ENCODE data around the gene PHOX2A.

GRCh38 chr11:72223615-72224563 lies 20.1 kb downstream of the PHOX2A start:
- TF ChIP-seq, protein P1, sequence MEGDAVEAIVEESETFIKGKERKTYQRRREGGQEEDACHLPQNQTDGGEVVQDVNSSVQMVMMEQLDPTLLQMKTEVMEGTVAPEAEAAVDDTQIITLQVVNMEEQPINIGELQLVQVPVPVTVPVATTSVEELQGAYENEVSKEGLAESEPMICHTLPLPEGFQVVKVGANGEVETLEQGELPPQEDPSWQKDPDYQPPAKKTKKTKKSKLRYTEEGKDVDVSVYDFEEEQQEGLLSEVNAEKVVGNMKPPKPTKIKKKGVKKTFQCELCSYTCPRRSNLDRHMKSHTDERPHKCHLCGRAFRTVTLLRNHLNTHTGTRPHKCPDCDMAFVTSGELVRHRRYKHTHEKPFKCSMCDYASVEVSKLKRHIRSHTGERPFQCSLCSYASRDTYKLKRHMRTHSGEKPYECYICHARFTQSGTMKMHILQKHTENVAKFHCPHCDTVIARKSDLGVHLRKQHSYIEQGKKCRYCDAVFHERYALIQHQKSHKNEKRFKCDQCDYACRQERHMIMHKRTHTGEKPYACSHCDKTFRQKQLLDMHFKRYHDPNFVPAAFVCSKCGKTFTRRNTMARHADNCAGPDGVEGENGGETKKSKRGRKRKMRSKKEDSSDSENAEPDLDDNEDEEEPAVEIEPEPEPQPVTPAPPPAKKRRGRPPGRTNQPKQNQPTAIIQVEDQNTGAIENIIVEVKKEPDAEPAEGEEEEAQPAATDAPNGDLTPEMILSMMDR (conservative IDR thresholded peaks at IDR 0.05; ENCODE audit: low read depth, low read length), result no peak
- no peak for TF ChIP-seq EZH2 (IDR thresholded peaks at IDR 0.05; ENCODE audit: borderline replicate concordance, low read depth, low read length, poor library complexity, severe bottlenecking)

Data from A673 (cell line).